ENCODE data around the gene ZBTB47.

ZBTB47 gene

DNA sequence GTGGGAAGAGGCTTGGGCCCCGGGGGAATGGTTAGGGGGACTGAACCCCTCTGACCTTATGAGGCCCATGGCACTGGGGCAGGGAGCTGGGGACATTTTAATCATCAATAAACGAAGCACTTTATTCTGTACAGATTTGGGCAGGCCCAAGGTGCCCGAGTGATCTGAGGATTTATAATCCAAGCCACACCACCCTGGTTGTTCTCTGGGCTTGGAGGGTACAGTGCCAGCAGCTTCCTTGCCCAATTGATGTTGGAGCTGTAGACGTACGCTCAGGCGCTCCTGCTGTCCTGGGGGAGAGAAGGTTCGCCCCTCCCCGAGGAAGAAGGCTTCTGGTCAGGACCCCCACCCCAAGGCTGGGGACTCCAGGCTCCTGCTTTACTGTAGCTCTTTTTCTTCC is 12.5 kb downstream of the ZBTB47 start:
- Histone ChIP-seq H3K4me1 (ENCODE audit: insufficient read depth, poor library complexity, severe bottlenecking) (no peaks in the 10 kb centered on the region), H3K27me3 (ENCODE audit: insufficient read depth, poor library complexity, severe bottlenecking) (no peaks in the 10 kb centered on the region), H3K9me3 (ENCODE audit: severe bottlenecking) (no peaks in the 10 kb centered on the region), H3K27ac (ENCODE audit: poor library complexity, severe bottlenecking) (no peak overlapping the region), H3K4me3 (ENCODE audit: severe bottlenecking) (no peak overlapping the region), H3K36me3 (ENCODE audit: low read depth) (no peaks in the 10 kb centered on the region)
- no peak for ATAC-seq (ENCODE audit: low read depth)
- DNase-seq (ENCODE audit: low spot score), result no peak
- TF ChIP-seq, protein P1, sequence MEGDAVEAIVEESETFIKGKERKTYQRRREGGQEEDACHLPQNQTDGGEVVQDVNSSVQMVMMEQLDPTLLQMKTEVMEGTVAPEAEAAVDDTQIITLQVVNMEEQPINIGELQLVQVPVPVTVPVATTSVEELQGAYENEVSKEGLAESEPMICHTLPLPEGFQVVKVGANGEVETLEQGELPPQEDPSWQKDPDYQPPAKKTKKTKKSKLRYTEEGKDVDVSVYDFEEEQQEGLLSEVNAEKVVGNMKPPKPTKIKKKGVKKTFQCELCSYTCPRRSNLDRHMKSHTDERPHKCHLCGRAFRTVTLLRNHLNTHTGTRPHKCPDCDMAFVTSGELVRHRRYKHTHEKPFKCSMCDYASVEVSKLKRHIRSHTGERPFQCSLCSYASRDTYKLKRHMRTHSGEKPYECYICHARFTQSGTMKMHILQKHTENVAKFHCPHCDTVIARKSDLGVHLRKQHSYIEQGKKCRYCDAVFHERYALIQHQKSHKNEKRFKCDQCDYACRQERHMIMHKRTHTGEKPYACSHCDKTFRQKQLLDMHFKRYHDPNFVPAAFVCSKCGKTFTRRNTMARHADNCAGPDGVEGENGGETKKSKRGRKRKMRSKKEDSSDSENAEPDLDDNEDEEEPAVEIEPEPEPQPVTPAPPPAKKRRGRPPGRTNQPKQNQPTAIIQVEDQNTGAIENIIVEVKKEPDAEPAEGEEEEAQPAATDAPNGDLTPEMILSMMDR (IDR thresholded peaks at IDR 0.05; ENCODE audit: poor library complexity, severe bottlenecking), result no peak

DNA sequence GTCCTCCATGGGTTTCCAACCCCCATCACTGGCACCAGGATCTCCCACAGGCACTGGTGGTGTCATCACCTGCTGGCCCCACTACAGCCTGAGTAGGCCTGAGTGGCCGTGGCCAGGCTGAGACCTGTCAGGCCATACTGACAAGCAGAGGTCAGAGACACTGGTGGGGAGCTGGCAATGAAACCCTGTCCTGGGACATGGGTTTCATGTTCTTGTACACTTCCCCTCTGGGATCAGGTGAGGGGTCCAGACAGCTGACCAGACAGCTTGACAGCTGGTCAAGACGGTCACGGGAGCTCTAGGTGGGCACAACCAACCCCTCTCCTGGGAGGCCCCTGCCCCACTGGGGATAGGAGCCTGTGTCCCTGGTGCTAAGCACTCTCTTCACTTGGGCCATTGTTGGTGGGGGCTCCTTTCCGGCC is 13.1 kb downstream of the ZBTB47 start:
- Histone ChIP-seq H3K36me3 (ENCODE audit: low read depth) (no peaks in the 10 kb centered on the region), H3K27ac (ENCODE audit: poor library complexity, severe bottlenecking) (no peak overlapping the region), H3K4me1 (ENCODE audit: insufficient read depth, poor library complexity, severe bottlenecking) (no peaks in the 10 kb centered on the region), H3K27me3 (ENCODE audit: insufficient read depth, poor library complexity, severe bottlenecking) (no peaks in the 10 kb centered on the region), H3K4me3 (ENCODE audit: severe bottlenecking) (no peak overlapping the region), H3K9me3 (ENCODE audit: severe bottlenecking) (no peaks in the 10 kb centered on the region)
- TF ChIP-seq, protein P1 (IDR thresholded peaks at IDR 0.05; ENCODE audit: poor library complexity, severe bottlenecking), result no peak
- DNase-seq (ENCODE audit: low spot score) (no peak), ATAC-seq (ENCODE audit: low read depth) (no peak)

DNA sequence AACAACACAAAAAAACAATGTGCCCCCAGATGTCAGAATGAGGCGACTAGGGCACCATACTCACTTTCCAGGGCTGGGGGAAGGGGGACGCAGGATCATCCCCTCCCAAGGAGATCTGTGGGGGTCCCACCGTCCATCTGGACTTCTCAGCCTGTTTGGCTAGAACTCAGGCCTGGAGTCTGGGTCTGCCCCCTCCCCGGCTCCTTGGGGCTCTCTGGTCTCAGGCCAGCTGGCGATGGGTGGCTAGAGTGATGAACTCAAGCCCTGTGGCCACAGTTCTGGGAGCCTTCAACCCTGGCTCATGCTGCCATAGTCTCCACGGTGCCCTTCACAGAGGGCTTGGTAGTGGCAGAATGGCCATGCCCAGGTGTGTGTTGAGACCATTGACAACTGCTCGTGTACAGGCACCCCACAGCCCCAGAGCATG is 13.6 kb downstream of the ZBTB47 start:
- Histone ChIP-seq H3K4me3 (ENCODE audit: severe bottlenecking) (no peak overlapping the region), H3K9me3 (ENCODE audit: severe bottlenecking) (no peaks in the 10 kb centered on the region), H3K27ac (ENCODE audit: poor library complexity, severe bottlenecking) (no peak overlapping the region), H3K27me3 (ENCODE audit: insufficient read depth, poor library complexity, severe bottlenecking) (no peaks in the 10 kb centered on the region), H3K36me3 (ENCODE audit: low read depth) (no peaks in the 10 kb centered on the region), H3K4me1 (ENCODE audit: insufficient read depth, poor library complexity, severe bottlenecking) (no peaks in the 10 kb centered on the region)
- ATAC-seq (ENCODE audit: low read depth) (no peak), DNase-seq (ENCODE audit: low spot score) (no peak)
- TF ChIP-seq, protein P1 (IDR thresholded peaks at IDR 0.05; ENCODE audit: poor library complexity, severe bottlenecking), result no peak

DNA sequence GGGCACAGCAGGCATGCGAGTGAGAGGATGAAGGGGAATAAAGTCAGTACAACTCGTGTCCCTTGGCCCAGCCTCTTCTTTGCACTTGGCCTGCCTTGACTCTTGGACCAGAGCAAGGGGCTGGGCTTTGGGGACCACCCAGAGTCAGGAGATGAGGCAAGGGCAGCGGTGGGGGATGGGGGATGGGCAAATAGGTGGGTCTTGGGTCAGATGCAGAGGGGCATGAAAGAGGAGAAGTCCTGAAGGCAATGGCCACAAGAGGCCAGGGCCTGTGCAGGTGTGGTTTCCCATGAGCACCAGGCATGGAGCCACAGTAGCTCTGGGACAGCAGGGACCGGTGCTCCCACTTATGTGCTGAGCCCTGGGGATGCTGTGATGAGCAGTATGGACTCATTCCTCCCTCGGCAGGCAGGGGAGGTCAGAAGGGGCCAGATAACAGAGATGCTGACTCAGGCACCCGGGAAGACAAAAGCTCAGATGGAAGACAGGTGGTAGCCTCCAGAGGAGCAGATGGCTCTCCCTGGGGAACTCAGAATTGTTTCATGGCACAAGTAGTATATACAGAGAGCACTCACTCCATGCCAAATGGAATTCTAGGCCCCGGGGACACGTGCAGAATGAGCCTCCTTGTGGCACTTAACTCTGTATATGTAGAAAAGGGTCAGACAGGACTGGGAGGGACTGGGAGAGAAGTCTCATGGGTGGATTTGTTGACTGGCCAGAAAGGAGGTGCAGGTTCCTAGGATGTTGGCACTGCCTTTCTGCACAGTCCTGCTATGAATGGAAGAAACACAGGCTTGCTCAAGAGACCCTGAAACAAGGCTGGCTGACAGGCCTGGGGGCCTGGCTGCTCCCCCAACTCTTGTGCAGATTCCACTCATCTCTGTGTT is 14.3 kb downstream of the ZBTB47 start:
- Histone ChIP-seq H3K27me3 (ENCODE audit: insufficient read depth, poor library complexity, severe bottlenecking) (no peaks in the 10 kb centered on the region), H3K9me3 (ENCODE audit: severe bottlenecking) (no peaks in the 10 kb centered on the region), H3K4me3 (ENCODE audit: severe bottlenecking) (no peak overlapping the region), H3K4me1 (ENCODE audit: insufficient read depth, poor library complexity, severe bottlenecking) (no peaks in the 10 kb centered on the region), H3K27ac (ENCODE audit: poor library complexity, severe bottlenecking) (no peak overlapping the region), H3K36me3 (ENCODE audit: low read depth) (no peaks in the 10 kb centered on the region)
- ATAC-seq (ENCODE audit: low read depth), result 0 out of 3 replicates have a peak, but pooled peaks have one; percentile 9
- TF ChIP-seq, protein P1 (IDR thresholded peaks at IDR 0.05; ENCODE audit: poor library complexity, severe bottlenecking), result no peak
- no peak for DNase-seq (ENCODE audit: low spot score)

DNA sequence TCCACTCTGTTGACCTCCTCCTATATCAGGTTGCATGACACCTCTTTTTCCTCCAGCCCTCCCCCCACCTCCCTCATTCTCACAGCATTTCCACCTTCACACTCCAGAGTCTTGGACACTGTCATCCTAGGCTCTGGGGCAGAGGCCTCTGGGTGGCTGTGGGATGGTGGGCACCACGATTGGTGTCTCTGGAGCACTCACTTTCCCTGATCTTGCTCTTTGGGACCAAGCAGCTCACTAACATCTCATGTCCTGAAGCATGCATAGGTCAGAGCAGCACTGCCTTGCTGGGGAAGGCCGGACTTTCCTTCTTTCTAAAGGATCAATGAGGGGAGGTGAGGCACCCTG is 14.9 kb downstream of the ZBTB47 start:
- no peak for ATAC-seq (ENCODE audit: low read depth)
- Histone ChIP-seq H3K4me3 (ENCODE audit: severe bottlenecking) (no peak overlapping the region), H3K36me3 (ENCODE audit: low read depth) (no peaks in the 10 kb centered on the region), H3K27ac (ENCODE audit: poor library complexity, severe bottlenecking) (no peak overlapping the region), H3K4me1 (ENCODE audit: insufficient read depth, poor library complexity, severe bottlenecking) (no peaks in the 10 kb centered on the region), H3K27me3 (ENCODE audit: insufficient read depth, poor library complexity, severe bottlenecking) (no peaks in the 10 kb centered on the region), H3K9me3 (ENCODE audit: severe bottlenecking) (no peaks in the 10 kb centered on the region)
- TF ChIP-seq, protein P1 (IDR thresholded peaks at IDR 0.05; ENCODE audit: poor library complexity, severe bottlenecking), result no peak
- no peak for DNase-seq (ENCODE audit: low spot score)
